ENCODE results near the gene ABITRAM.
"Not testable (repeated sequence)": the region's sequence is repeated elsewhere in the genome, so short reads cannot be mapped to it uniquely, and the experiment has no call there.

ABITRAM gene

GRCh38 chr9:108934323-108934893 lies at the start of gene ABITRAM:
Gene ABITRAM (plus strand): TSS chr9:108934400. CDS start chr9:108934487, 87 bp downstream.
- DNase-seq (ENCODE audit: low spot score): peak; percentile 75

GRCh38 chr9:108884701-108885100 lies 49.5 kb upstream of the ABITRAM start:
- DNase-seq (ENCODE audit: low spot score): no peak

GRCh38 chr9:108885643-108886348 lies 48.4 kb upstream of the ABITRAM start:
- peak; percentile 69 for DNase-seq (ENCODE audit: low spot score)

- DNase-seq (ENCODE audit: low spot score): not testable (repeated sequence)
These were observed 47.5 kb upstream of the ABITRAM start for GRCh38 chr9:108886594-108887271.

GRCh38 chr9:108889649-108890067 lies 44.5 kb upstream of the ABITRAM start:
- no peak for DNase-seq (ENCODE audit: low spot score)

GRCh38 chr9:108894225-108894997 lies 39.8 kb upstream of the ABITRAM start:
- DNase-seq (ENCODE audit: low spot score): no peak

GRCh38 chr9:108897324-108898096 lies 36.7 kb upstream of the ABITRAM start:
- no peak for DNase-seq (ENCODE audit: low spot score)

GRCh38 chr9:108899023-108899695 lies 35.0 kb upstream of the ABITRAM start:
- not testable (repeated sequence) for DNase-seq (ENCODE audit: low spot score)

- DNase-seq (ENCODE audit: low spot score): no peak
These were observed 34.0 kb upstream of the ABITRAM start for GRCh38 chr9:108900176-108900575.

- DNase-seq (ENCODE audit: low spot score): no peak
These were observed 30.6 kb upstream of the ABITRAM start for GRCh38 chr9:108903420-108904103.

GRCh38 chr9:108904161-108904560 lies 30.0 kb upstream of the ABITRAM start:
- DNase-seq (ENCODE audit: low spot score): no peak

- no peak for DNase-seq (ENCODE audit: low spot score)
These were observed 28.7 kb upstream of the ABITRAM start for GRCh38 chr9:108905494-108905893.

GRCh38 chr9:108910402-108910801 lies 23.8 kb upstream of the ABITRAM start:
- no peak for DNase-seq (ENCODE audit: low spot score)

GRCh38 chr9:108910914-108911313 lies 23.3 kb upstream of the ABITRAM start:
- no peak for DNase-seq (ENCODE audit: low spot score)

GRCh38 chr9:108911820-108912219 lies 22.4 kb upstream of the ABITRAM start:
- DNase-seq (ENCODE audit: low spot score): no peak

- no peak for DNase-seq (ENCODE audit: low spot score)
These were observed 20.8 kb upstream of the ABITRAM start for GRCh38 chr9:108913391-108913790.

- DNase-seq (ENCODE audit: low spot score): peak; percentile 22
These were observed 14.7 kb upstream of the ABITRAM start for GRCh38 chr9:108919517-108919916.

- DNase-seq (ENCODE audit: low spot score): not testable (repeated sequence)
These were observed 13.8 kb upstream of the ABITRAM start for GRCh38 chr9:108920401-108920800.

- DNase-seq (ENCODE audit: low spot score): no peak
These were observed 13.0 kb upstream of the ABITRAM start for GRCh38 chr9:108921200-108921599.

GRCh38 chr9:108924466-108924865 lies 9.7 kb upstream of the ABITRAM start:
- no peak for DNase-seq (ENCODE audit: low spot score)

Measured in HuH-7.5 (cell line).